NCI-H1436 (cell line): ENCODE measurements around the gene ZBBX.

Experiments
- DNase-seq: peaks from one replicate; lab custom pipeline; 2025; lab: John Stamatoyannopoulos, UW

The ZBBX gene

GRCh38 chr3:167305340-167305890 lies 74.7 kb downstream of the ZBBX start:
- DNase-seq = no peak

DNA sequence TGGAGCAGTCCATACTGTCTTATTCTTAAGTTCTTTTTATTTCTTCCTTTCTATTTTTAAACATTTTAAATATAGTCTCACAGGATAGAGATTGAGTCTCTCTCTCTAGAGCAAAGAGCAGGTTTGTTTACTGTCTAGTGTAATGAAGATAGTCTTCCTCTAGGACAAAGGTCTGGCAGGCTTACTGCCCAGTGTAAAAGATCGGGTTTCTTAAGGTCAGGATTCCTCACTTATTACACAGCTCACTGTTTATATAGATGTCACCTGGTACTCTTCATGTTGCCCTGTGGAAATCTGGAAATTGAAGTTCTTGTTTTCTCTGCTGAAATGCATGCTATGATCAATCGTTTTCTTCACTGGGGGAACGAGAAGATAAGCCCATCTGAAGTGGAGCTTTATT lies 76.0 kb downstream of the ZBBX start:
- DNase-seq = no peak

- no peak for DNase-seq
These were observed 77.4 kb downstream of the ZBBX start for GRCh38 chr3:167302678-167303077.

DNA sequence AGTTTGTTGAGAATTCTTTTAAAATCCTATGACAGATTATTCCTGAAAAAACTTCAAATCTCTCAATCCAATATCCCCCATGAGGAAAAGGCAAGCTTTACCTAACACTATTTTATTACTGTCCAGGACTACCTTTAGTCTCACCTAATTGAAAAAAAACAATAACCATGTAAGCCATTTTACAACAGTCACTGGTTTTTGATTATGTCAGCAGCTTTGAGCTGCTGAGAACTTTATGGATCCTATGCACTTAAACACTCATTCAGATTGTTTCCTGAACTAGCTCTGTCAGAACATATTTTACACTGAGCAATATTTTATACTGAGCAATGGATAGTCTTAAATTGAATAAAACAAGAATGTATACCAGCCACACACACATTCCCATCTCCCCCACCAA lies 79.9 kb downstream of the ZBBX start:
- DNase-seq = no peak

- DNase-seq = no peak
These were observed 90.7 kb downstream of the ZBBX start for GRCh38 chr3:167289435-167289834.

DNA sequence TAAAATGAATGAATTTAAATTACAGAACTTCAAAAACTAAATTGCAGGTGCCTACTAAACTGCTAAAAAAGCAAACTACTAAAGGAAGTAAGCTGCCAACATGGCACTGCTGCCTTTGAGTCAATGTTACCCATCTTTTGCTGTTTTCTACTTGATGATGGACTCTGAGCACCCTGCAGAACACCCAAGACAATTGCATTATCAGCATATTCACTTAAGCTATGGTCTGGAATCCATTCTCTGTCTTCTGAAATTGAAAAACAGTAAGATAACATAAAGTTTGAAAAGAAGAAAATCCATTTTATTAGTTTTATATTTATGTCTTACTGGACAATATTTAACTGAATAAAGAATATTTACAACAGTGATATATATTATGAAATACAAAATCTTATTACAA lies 91.4 kb downstream of the ZBBX start:
- DNase-seq = no peak

DNA sequence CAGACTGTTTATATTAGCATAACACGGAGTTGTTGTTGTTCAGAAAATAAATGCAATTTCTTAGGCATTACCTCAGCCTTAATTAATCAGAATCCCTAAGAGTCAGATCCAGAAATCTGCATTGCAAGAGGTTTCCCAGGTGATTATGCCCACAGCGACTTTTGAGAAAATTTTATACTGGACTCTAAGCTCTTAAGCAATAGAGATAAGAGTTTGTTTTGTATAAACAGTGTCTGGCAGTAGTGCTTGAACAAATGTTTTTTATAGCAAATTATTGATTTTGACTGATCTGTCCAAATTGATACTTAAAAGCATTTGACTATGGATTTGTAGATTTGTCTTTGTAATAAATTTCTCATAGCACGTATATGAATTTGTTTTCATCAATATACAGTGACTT lies 92.8 kb downstream of the ZBBX start:
- no peak for DNase-seq

DNA sequence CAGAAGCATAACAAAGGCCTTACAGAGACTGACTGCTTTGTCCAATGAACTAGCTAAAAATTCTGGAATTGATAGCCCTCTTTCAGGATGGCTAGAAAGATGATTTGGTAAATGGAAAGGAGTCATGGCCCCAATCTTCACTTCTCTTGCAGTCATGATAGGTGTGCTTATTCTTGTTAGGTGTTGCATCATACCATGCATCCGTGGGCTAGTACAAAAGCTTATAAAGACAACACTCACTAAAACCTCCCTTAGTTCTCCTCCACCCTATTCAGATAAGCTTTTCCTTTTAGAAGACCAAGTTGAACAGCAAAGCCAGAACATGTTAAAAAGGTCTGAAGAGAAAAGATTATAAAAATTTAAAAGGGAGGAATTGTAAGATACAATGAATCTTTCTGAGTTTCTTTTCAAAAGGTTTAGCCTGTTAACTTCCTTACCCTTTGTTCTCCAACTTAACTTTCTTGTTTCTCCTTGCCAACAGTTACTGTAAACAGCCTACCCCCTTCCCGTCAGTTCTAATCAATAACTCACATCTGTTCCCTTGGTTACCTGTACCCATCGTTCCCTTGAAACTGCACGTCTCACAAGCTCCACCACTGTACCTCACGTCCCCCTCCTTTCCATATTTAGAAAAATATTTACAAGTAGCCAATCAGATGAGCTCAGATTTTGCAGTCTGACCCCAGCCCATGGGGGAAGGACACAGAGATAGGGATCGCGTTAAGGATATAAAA lies 105.8 kb downstream of the ZBBX start:
- DNase-seq = no peak

GRCh38 chr3:167253037-167253436 lies 127.1 kb downstream of the ZBBX start:
- DNase-seq = no peak

- no peak for DNase-seq
These were observed 128.4 kb downstream of the ZBBX start for GRCh38 chr3:167251678-167252077.

DNA sequence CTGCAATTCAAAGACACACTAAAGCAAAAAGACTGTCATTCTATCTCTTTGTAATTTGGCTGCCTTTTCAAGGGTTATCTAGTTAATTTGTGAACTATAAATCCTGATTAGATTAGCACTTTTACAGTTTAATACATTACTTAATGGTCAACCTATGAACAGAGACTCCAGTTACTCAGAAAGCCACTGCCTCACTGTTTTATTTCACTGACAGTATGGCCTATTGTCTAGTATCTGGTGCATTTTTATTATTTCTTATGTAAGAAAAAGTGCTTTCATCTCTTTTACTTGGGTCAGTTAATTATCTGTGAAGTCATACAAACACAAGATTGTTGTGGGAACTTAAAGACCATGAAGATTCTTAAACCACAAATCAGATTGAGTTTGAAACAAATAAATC lies 133.8 kb downstream of the ZBBX start:
- DNase-seq = no peak

GRCh38 chr3:167241048-167241845 lies 138.8 kb downstream of the ZBBX start:
- DNase-seq = no peak

GRCh38 chr3:167228135-167228534 lies 152.0 kb downstream of the ZBBX start:
- DNase-seq = no peak

DNA sequence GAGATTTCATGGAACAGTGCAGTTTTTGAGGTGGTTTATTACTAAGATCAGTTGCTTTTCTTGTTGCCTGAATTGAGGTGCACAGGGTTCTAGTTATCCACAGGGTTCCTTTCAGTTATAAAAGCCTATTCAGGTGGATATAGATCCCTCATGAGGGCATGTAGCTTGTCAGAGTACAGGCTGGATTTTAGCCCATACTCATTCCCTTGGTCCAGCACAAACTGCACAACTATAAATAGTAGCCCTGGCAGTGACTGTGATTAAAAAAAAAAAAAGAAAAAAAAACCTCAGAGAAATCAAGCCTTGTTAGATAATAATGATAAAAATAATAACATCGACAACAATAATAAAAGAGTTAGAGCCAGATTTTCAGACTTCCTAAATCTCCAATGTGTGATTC lies 154.3 kb downstream of the ZBBX start:
- no peak for DNase-seq

- DNase-seq = no peak
These were observed 171.1 kb downstream of the ZBBX start for GRCh38 chr3:167209011-167209410.

- DNase-seq = no peak
These were observed 177.0 kb downstream of the ZBBX start for GRCh38 chr3:167203062-167203461.

DNA sequence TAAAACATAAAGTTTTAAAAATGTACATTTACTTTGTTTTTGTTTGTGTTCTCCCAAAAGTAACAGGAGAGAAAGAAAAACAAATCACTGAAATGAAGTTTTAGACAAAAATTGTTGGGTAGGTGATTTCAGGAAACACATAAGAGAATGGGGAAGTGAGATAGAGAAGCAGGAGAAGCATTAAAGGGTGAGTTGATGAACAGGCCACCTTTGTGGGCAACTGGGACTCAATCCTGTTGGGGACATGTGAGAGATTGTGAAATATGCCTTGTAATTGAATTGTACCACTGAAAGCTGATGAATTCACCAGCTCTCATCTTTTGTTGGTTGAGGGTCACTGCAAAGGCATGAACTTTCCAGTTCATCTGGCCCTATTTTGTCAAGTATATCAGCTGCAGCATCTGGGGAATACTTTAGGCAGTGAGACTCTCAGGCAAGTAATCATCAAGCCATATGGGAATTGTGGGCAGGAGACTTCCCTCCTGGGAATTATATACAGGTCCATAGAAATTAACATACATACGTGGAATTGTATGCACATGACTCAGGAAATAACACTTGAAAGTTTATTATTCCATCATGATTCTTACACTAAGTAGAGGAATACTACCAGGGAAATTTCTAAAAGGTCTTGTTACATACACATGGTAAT lies 181.0 kb downstream of the ZBBX start:
- DNase-seq = no peak
